Large intestine (tissue), 3 donors: ENCODE data around the gene FAM24B. TPM values are rescaled to one million over a fixed set of nuclear protein-coding genes. Genes with fewer than 3 reads are reported as not detected.
"Not testable (repeated sequence)": the region's sequence is repeated elsewhere in the genome, so short reads cannot be mapped to it uniquely, and the experiment has no call there.

ENCODE experiments used
- DNase-seq, 2 donors: peaks; one replicate each; pipeline versions ENCODE4 v3.0.0 to v3.0.0-alpha.2; 2013
- H3K27ac ChIP-seq: one replicate; pipeline ENCODE4 v1.5.1; 2013; ENCODE audit warnings: low read length
- H3K27me3 ChIP-seq: 2 replicates; pipeline ENCODE4 v1.6.1; 2013; ENCODE audit warnings: low read length; ENCODE audit not compliant: control insufficient read depth, insufficient read depth
- H3K36me3 ChIP-seq: 2 replicates; pipeline ENCODE4 v1.6.1; 2013; ENCODE audit warnings: low read length; ENCODE audit not compliant: control insufficient read depth, insufficient read depth
- H3K4me1 ChIP-seq: one replicate; pipeline ENCODE4 v1.6.1; 2013; ENCODE audit warnings: low read length; ENCODE audit not compliant: control insufficient read depth, insufficient read depth
- H3K4me3 ChIP-seq: one replicate; pipeline ENCODE4 v1.5.1; 2013; ENCODE audit warnings: low read length
- H3K9me3 ChIP-seq: one replicate; pipeline ENCODE4 v1.6.1; 2013; ENCODE audit warnings: mild to moderate bottlenecking, low read depth, low read length, moderate library complexity; ENCODE audit not compliant: control insufficient read depth
- WGBS: methylation state at CpG from one replicate; pipeline ENCODE4 v1.1.5; 2013; ENCODE audit warnings: low lambda C conversion rate; ENCODE audit not compliant: insufficient coverage; 5-methylcytosine and 5-hydroxymethylcytosine counted together
- polyA plus RNA-seq: library from polyadenylated mRNA; unstranded; fragments of 120-200 nt; gene quantifications from one replicate; pipeline ENCODE4 v1.2.1, GENCODE V29; 2013

The FAM24B gene
- polyA plus RNA-seq, 1 donor = 4.1 TPM

GRCh38 chr10:122877264-122877663, 2.1 kb downstream of the FAM24B start:
- WGBS = 60% methylated on average over 1 of the region's 1 CpG
- H3K4me3 ChIP-seq = no peak overlapping the region
- H3K36me3 ChIP-seq = no peaks in the 10 kb centered on the region
- H3K27ac ChIP-seq = no peak overlapping the region
- H3K9me3 ChIP-seq = no peaks in the 10 kb centered on the region
- peaks cover 2% of the 10 kb centered on the region for H3K4me1 ChIP-seq
- DNase-seq = no peak
- no peaks in the 10 kb centered on the region for H3K27me3 ChIP-seq

GRCh38 chr10:122876467-122876855, 2.9 kb downstream of the FAM24B start:
- Histone ChIP-seq H3K27ac (no peak overlapping the region), H3K9me3 (no peaks in the 10 kb centered on the region), H3K4me1 (peaks cover 2% of the 10 kb centered on the region), H3K27me3 (no peaks in the 10 kb centered on the region), H3K36me3 (no peaks in the 10 kb centered on the region), H3K4me3 (no peak overlapping the region)
- 88% methylated on average over 1 of the region's 1 CpG for WGBS
- no peak for DNase-seq

- Histone ChIP-seq H3K27ac (no peak overlapping the region), H3K4me1 (peaks cover 2% of the 10 kb centered on the region), H3K27me3 (no peaks in the 10 kb centered on the region), H3K36me3 (no peaks in the 10 kb centered on the region), H3K4me3 (no peak overlapping the region), H3K9me3 (no peaks in the 10 kb centered on the region)
- DNase-seq = no peak
- 48% methylated on average over 2 of the region's 6 CpGs for WGBS
Observed at GRCh38 chr10:122875843-122876466, 3.4 kb downstream of the FAM24B start.

- H3K36me3 ChIP-seq, H3K27ac ChIP-seq, H3K27me3 ChIP-seq, H3K4me1 ChIP-seq, H3K9me3 ChIP-seq, DNase-seq, H3K4me3 ChIP-seq: not testable (repeated sequence)
- no CpG with 5 or more reads among the region's 2 CpGs for WGBS
Observed at GRCh38 chr10:122871947-122872346, 7.4 kb downstream of the FAM24B start.

GRCh38 chr10:122868768-122869167, 10.6 kb downstream of the FAM24B start:
- not testable (repeated sequence) for H3K27me3 ChIP-seq, H3K27ac ChIP-seq, H3K4me1 ChIP-seq, H3K9me3 ChIP-seq, H3K36me3 ChIP-seq, DNase-seq, H3K4me3 ChIP-seq
- no CpG with 5 or more reads among the region's 2 CpGs for WGBS

- not testable (repeated sequence) for H3K27me3 ChIP-seq, DNase-seq, H3K9me3 ChIP-seq, H3K4me1 ChIP-seq, H3K4me3 ChIP-seq, H3K27ac ChIP-seq, H3K36me3 ChIP-seq
- WGBS = no CpG with 5 or more reads among the region's 3 CpGs
Observed at GRCh38 chr10:122866757-122867482, 12.5 kb downstream of the FAM24B start.

- H3K4me1 ChIP-seq = no peaks in the 10 kb centered on the region
- no peaks in the 10 kb centered on the region for H3K36me3 ChIP-seq
- H3K27ac ChIP-seq = no peak overlapping the region
- no peaks in the 10 kb centered on the region for H3K9me3 ChIP-seq
- no peak overlapping the region for H3K4me3 ChIP-seq
- no peaks in the 10 kb centered on the region for H3K27me3 ChIP-seq
- no CpG with 5 or more reads among the region's 1 CpG for WGBS
- DNase-seq = no peak
Observed at GRCh38 chr10:122864901-122865300, 14.5 kb downstream of the FAM24B start.

GRCh38 chr10:122864194-122864592, 15.2 kb downstream of the FAM24B start:
- no peaks in the 10 kb centered on the region for H3K9me3 ChIP-seq
- H3K4me1 ChIP-seq = no peaks in the 10 kb centered on the region
- no peaks in the 10 kb centered on the region for H3K27me3 ChIP-seq
- whole genome bisulfite sequencing = 100% methylated on average over 1 of the region's 2 CpGs
- H3K4me3 ChIP-seq = no peak overlapping the region
- H3K36me3 ChIP-seq = no peaks in the 10 kb centered on the region
- DNase-seq = no peak
- H3K27ac ChIP-seq = no peak overlapping the region

- no peaks in the 10 kb centered on the region for H3K27me3 ChIP-seq
- H3K36me3 ChIP-seq = no peaks in the 10 kb centered on the region
- no peak for DNase-seq
- no peak overlapping the region for H3K27ac ChIP-seq
- WGBS = no CpG with 5 or more reads among the region's 2 CpGs
- H3K4me1 ChIP-seq = no peaks in the 10 kb centered on the region
- no peak overlapping the region for H3K4me3 ChIP-seq
- no peaks in the 10 kb centered on the region for H3K9me3 ChIP-seq
Observed at GRCh38 chr10:122863216-122864193, 15.9 kb downstream of the FAM24B start.

GRCh38 chr10:122861711-122862161, 17.6 kb downstream of the FAM24B start:
- no peaks in the 10 kb centered on the region for H3K4me1 ChIP-seq
- DNase-seq = no peak
- 40% methylated on average over 1 of the region's 1 CpG for WGBS
- H3K27ac ChIP-seq = no peak overlapping the region
- no peaks in the 10 kb centered on the region for H3K9me3 ChIP-seq
- no peak overlapping the region for H3K4me3 ChIP-seq
- H3K36me3 ChIP-seq = no peaks in the 10 kb centered on the region
- no peaks in the 10 kb centered on the region for H3K27me3 ChIP-seq
